ENCODE results near the gene LDAH.

DNA sequence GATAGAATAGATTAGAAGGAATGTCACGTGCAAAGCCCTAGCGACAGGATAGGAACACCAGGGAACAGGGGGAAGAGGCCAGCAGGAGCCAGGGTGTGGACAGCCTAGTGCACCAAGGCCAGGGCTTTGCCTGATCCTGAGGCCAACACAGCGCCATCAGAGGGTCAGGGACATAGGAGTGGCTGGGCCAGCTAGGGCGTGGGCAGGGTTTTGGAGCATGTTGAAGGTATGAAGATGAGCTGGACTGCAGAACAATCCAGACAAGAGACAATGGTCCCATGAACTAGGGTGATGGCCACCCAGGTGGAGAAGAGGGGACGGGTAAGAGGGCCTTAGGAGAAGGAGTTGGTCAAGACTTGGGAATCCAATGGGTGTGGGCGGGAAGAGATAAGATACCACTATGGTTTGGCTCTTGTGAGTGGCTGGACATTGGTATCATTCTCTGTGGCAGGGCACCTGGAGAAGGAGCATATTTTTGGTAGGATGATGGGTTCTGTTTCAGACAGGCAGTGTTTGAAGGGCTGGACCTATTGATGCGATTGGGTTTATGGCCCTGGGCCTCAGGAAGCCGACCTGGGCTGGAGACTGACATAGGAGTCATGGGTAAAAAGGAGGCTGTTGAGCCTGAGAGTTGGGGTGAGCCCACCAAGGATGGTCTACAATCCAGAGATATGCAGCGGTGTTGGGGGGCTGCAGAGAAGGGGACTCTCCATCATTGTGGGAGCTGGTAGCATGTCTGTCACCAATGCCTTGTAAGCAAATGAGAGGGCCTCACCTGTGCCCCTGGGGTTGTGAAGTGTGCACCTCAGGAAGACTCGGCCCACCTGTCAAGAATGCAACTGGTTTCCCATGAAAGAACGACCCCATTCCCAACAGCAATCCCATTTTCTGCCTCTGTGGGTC, 170.0 kb downstream of the LDAH start:
- no peak for TF ChIP-seq EZH2 (IDR thresholded peaks at IDR 0.05; ENCODE audit: borderline replicate concordance, low read depth, low read length, poor library complexity, severe bottlenecking)
- TF ChIP-seq, protein P1, sequence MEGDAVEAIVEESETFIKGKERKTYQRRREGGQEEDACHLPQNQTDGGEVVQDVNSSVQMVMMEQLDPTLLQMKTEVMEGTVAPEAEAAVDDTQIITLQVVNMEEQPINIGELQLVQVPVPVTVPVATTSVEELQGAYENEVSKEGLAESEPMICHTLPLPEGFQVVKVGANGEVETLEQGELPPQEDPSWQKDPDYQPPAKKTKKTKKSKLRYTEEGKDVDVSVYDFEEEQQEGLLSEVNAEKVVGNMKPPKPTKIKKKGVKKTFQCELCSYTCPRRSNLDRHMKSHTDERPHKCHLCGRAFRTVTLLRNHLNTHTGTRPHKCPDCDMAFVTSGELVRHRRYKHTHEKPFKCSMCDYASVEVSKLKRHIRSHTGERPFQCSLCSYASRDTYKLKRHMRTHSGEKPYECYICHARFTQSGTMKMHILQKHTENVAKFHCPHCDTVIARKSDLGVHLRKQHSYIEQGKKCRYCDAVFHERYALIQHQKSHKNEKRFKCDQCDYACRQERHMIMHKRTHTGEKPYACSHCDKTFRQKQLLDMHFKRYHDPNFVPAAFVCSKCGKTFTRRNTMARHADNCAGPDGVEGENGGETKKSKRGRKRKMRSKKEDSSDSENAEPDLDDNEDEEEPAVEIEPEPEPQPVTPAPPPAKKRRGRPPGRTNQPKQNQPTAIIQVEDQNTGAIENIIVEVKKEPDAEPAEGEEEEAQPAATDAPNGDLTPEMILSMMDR (conservative IDR thresholded peaks at IDR 0.05; ENCODE audit: low read depth, low read length) = no peak
